ENCODE results near the gene PSMD13.

The PSMD13 gene

GRCh38 chr11:289712-290620 is 53.2 kb downstream of the PSMD13 start:
- FAIRE-seq (no peak), DNase-seq (ENCODE audit: insufficient read length) (no peak)
- TF ChIP-seq POLR2A (IDR thresholded peaks at IDR 0.05; ENCODE audit: low read depth, low read length) (no peak), POLR2AphosphoS5 (IDR thresholded peaks at IDR 0.05; ENCODE audit: low read depth, low read length) (no peak), TAF1 (IDR thresholded peaks at IDR 0.05; ENCODE audit: borderline replicate concordance, low read depth, low read length) (no peak)

- FAIRE-seq (no peak), DNase-seq (ENCODE audit: insufficient read length) (no peak)
- no peak for TF ChIP-seq POLR2A (IDR thresholded peaks at IDR 0.05; ENCODE audit: low read depth, low read length)
- no peak for TF ChIP-seq POLR2AphosphoS5 (IDR thresholded peaks at IDR 0.05; ENCODE audit: low read depth, low read length)
- no peak for TF ChIP-seq TAF1 (IDR thresholded peaks at IDR 0.05; ENCODE audit: borderline replicate concordance, low read depth, low read length)
Measured at GRCh38 chr11:290621-291231, 54.0 kb downstream of the PSMD13 start.

- no peak for FAIRE-seq
- DNase-seq (ENCODE audit: insufficient read length), result no peak
- TF ChIP-seq TAF1 (IDR thresholded peaks at IDR 0.05; ENCODE audit: borderline replicate concordance, low read depth, low read length) (no peak), POLR2A (IDR thresholded peaks at IDR 0.05; ENCODE audit: low read depth, low read length) (no peak), POLR2AphosphoS5 (IDR thresholded peaks at IDR 0.05; ENCODE audit: low read depth, low read length) (no peak)
Measured at GRCh38 chr11:291281-292210, 54.8 kb downstream of the PSMD13 start.

DNA sequence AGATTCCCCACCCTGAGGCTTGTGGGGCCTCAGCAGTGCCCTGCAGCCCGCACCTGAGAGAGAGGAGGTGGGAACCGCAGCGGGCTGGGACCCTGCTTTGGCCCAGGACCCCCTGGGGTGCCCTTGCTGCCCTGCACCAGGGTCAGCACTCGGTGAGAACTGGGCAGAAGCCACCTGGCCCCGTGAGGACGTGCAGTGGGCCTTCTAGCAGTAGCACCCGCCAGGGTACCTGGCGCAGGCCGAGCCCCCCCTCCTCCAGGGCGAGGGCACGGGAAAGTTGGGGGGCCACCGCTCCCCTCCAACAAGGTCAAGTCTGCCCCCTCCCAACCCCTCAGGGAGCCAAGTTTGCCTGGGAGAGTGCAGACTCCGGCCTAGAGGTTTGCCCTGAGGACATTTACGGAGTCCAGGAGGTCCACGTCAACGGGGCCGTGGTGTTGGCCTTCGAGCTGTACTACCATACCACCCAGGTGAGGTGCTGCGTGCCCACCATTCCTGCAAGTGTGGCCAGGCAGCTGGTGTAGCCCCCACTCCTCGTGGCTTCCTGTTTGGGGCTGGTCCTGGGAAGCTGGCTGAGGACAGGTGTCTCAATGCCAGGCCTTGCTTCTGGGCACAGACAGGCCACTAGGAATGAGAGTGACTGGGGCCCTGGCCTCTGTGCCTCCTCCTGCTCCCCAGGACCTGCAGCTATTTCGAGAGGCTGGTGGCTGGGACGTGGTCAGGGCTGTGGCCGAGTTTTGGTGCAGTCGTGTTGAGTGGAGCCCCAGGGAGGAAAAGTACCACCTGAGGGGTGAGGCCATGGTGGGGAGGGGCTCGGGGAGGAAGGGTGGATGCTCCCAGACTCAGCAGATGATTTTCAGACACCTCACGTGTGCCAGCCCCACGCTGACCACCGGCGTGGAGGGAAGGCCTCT is 55.7 kb downstream of the PSMD13 start:
- no peak for FAIRE-seq
- DNase-seq (ENCODE audit: insufficient read length), result no peak
- TF ChIP-seq TAF1 (IDR thresholded peaks at IDR 0.05; ENCODE audit: borderline replicate concordance, low read depth, low read length) (no peak), POLR2A (IDR thresholded peaks at IDR 0.05; ENCODE audit: low read depth, low read length) (no peak), POLR2AphosphoS5 (IDR thresholded peaks at IDR 0.05; ENCODE audit: low read depth, low read length) (no peak)

- TF ChIP-seq POLR2A (IDR thresholded peaks at IDR 0.05; ENCODE audit: low read depth, low read length), result no peak
- no peak for TF ChIP-seq TAF1 (IDR thresholded peaks at IDR 0.05; ENCODE audit: borderline replicate concordance, low read depth, low read length)
- no peak for TF ChIP-seq POLR2AphosphoS5 (IDR thresholded peaks at IDR 0.05; ENCODE audit: low read depth, low read length)
- DNase-seq (ENCODE audit: insufficient read length) (no peak), FAIRE-seq (no peak)
Measured at GRCh38 chr11:293271-293851, 56.6 kb downstream of the PSMD13 start.

DNA sequence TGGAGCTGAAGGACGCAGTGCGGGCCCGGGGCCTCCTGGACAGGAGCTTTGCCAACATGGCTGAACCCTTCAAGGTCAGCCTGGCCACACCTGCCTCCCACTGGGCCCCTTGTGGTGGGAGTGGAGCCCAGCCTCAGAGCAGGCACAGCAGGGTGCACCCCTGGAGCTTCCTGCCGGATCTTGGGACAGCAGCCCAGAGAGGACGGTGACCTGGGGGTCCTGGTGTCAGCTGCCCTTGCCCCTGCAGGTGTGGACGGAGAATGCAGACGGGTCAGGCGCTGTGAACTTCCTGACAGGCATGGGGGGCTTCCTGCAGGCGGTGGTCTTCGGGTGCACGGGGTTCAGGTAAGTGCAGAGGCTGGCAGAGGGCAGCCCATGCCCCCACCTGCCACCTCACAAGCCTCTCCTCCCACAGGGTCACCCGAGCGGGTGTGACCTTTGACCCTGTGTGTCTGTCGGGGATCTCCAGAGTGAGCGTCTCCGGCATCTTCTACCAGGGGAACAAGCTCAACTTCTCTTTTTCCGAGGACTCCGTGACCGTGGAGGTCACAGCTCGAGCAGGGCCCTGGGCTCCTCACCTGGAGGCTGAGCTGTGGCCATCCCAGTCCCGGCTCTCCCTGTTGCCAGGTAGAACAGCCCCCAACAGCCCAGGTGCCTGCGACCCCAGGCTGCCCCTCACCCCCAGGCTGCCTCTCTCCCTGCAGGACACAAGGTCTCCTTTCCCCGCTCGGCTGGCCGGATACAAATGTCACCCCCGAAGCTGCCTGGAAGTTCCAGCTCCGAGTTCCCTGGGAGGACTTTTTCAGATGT is 57.3 kb downstream of the PSMD13 start:
- TF ChIP-seq TAF1 (IDR thresholded peaks at IDR 0.05; ENCODE audit: borderline replicate concordance, low read depth, low read length) (no peak), POLR2AphosphoS5 (IDR thresholded peaks at IDR 0.05; ENCODE audit: low read depth, low read length) (no peak), POLR2A (IDR thresholded peaks at IDR 0.05; ENCODE audit: low read depth, low read length) (no peak)
- DNase-seq (ENCODE audit: insufficient read length), result no peak
- FAIRE-seq, result no peak

GRCh38 chr11:294780-295179 is 58.0 kb downstream of the PSMD13 start:
- FAIRE-seq (no peak), DNase-seq (ENCODE audit: insufficient read length) (no peak)

GRCh38 chr11:295351-296170 is 58.8 kb downstream of the PSMD13 start:
- TF ChIP-seq POLR2A (IDR thresholded peaks at IDR 0.05; ENCODE audit: low read depth, low read length) (no peak), POLR2AphosphoS5 (IDR thresholded peaks at IDR 0.05; ENCODE audit: low read depth, low read length) (no peak), TAF1 (IDR thresholded peaks at IDR 0.05; ENCODE audit: borderline replicate concordance, low read depth, low read length) (no peak)
- DNase-seq (ENCODE audit: insufficient read length) (no peak), FAIRE-seq (no peak)

More at GRCh38 chr11:294780-295179, 58.0 kb downstream of the PSMD13 start:
- no peak for TF ChIP-seq POLR2A (IDR thresholded peaks at IDR 0.05; ENCODE audit: low read depth, low read length)
- no peak for TF ChIP-seq TAF1 (IDR thresholded peaks at IDR 0.05; ENCODE audit: borderline replicate concordance, low read depth, low read length)
- TF ChIP-seq POLR2AphosphoS5 (IDR thresholded peaks at IDR 0.05; ENCODE audit: low read depth, low read length), result no peak

Data from GM12892 (cell line).